ENCODE measurements around the gene CRIP2.

The CRIP2 gene

GRCh38 chr14:105445901-105446845 lies 28.4 kb upstream of the CRIP2 start:
- Histone ChIP-seq H3K79me2 (ENCODE audit: insufficient read depth, low read length) (peaks cover 57% of the 10 kb centered on the region), H2AFZ (ENCODE audit: low read depth, low read length) (no peak overlapping the region), H3K4me2 (ENCODE audit: insufficient read depth, low read length) (no peak overlapping the region), H3K9me3 (ENCODE audit: insufficient read depth, low read length, severe bottlenecking) (no peaks in the 10 kb centered on the region), H3K4me1 (ENCODE audit: insufficient read depth, low read length) (no peaks in the 10 kb centered on the region), H3K27me3 (ENCODE audit: insufficient read depth, low read length, poor library complexity) (no peaks in the 10 kb centered on the region), H3K27ac (ENCODE audit: low read length) (no peak overlapping the region), H3K9ac (ENCODE audit: low read depth, low read length) (no peak overlapping the region), H3K4me3 (ENCODE audit: low read depth in 1 of 2, low read length in 2 of 2) (no peak overlapping the region), H4K20me1 (ENCODE audit: insufficient read depth, low read length) (peaks cover 79% of the 10 kb centered on the region), H3K36me3 (ENCODE audit: insufficient read depth, low read length) (peaks cover 77% of the 10 kb centered on the region)
- no peak for ATAC-seq (ENCODE audit: insufficient read depth, low read depth)
- no peak for TF ChIP-seq EZH2 (IDR thresholded peaks at IDR 0.05; ENCODE audit: borderline replicate concordance, low read depth, low read length, severe bottlenecking)
- TF ChIP-seq CTCF (IDR thresholded peaks at IDR 0.05; ENCODE audit: borderline replicate concordance, extremely low read depth, low read length, poor library complexity, severe bottlenecking) = no peak
- no peak for DNase-seq

- TF ChIP-seq CTCF (IDR thresholded peaks at IDR 0.05; ENCODE audit: borderline replicate concordance, extremely low read depth, low read length, poor library complexity, severe bottlenecking) = no peak
- no peak for TF ChIP-seq EZH2 (IDR thresholded peaks at IDR 0.05; ENCODE audit: borderline replicate concordance, low read depth, low read length, severe bottlenecking)
- Histone ChIP-seq H3K9me3 (ENCODE audit: insufficient read depth, low read length, severe bottlenecking) (no peaks in the 10 kb centered on the region), H3K4me2 (ENCODE audit: insufficient read depth, low read length) (no peak overlapping the region), H3K27ac (ENCODE audit: low read length) (no peak overlapping the region), H4K20me1 (ENCODE audit: insufficient read depth, low read length) (peaks cover 82% of the 10 kb centered on the region), H3K9ac (ENCODE audit: low read depth, low read length) (no peak overlapping the region), H3K27me3 (ENCODE audit: insufficient read depth, low read length, poor library complexity) (no peaks in the 10 kb centered on the region), H3K4me3 (ENCODE audit: low read depth in 1 of 2, low read length in 2 of 2) (no peak overlapping the region), H2AFZ (ENCODE audit: low read depth, low read length) (no peak overlapping the region), H3K4me1 (ENCODE audit: insufficient read depth, low read length) (no peaks in the 10 kb centered on the region), H3K79me2 (ENCODE audit: insufficient read depth, low read length) (peaks cover 56% of the 10 kb centered on the region), H3K36me3 (ENCODE audit: insufficient read depth, low read length) (peaks cover 82% of the 10 kb centered on the region)
- no peak for DNase-seq
- ATAC-seq (ENCODE audit: insufficient read depth, low read depth) = no peak
Observed at GRCh38 chr14:105446971-105447370, 27.6 kb upstream of the CRIP2 start.

- Histone ChIP-seq H3K4me1 (ENCODE audit: insufficient read depth, low read length) (no peaks in the 10 kb centered on the region), H3K36me3 (ENCODE audit: insufficient read depth, low read length) (peaks cover 82% of the 10 kb centered on the region), H3K9me3 (ENCODE audit: insufficient read depth, low read length, severe bottlenecking) (no peaks in the 10 kb centered on the region), H3K9ac (ENCODE audit: low read depth, low read length) (no peak overlapping the region), H3K4me3 (ENCODE audit: low read depth in 1 of 2, low read length in 2 of 2) (no peak overlapping the region), H2AFZ (ENCODE audit: low read depth, low read length) (no peak overlapping the region), H3K27ac (ENCODE audit: low read length) (no peak overlapping the region), H3K4me2 (ENCODE audit: insufficient read depth, low read length) (no peak overlapping the region), H4K20me1 (ENCODE audit: insufficient read depth, low read length) (peaks cover 72% of the 10 kb centered on the region), H3K27me3 (ENCODE audit: insufficient read depth, low read length, poor library complexity) (no peaks in the 10 kb centered on the region), H3K79me2 (ENCODE audit: insufficient read depth, low read length) (peaks cover 50% of the 10 kb centered on the region)
- ATAC-seq (ENCODE audit: insufficient read depth, low read depth) (no peak), DNase-seq (no peak)
- TF ChIP-seq CTCF (IDR thresholded peaks at IDR 0.05; ENCODE audit: borderline replicate concordance, extremely low read depth, low read length, poor library complexity, severe bottlenecking) (no peak), EZH2 (IDR thresholded peaks at IDR 0.05; ENCODE audit: borderline replicate concordance, low read depth, low read length, severe bottlenecking) (no peak)
Observed at GRCh38 chr14:105447651-105448640, 26.7 kb upstream of the CRIP2 start.
